IPS DF 6.9 (cell line): Measurements from ENCODE around the gene EXOSC7.

Experiments used
- DNase-seq: peaks from one replicate; pipeline ENCODE4 v3.0.0-alpha.2; 2013; ENCODE audit warnings: low read depth, low spot score
- H3K27ac ChIP-seq: one replicate; pipeline ENCODE4 v1.5.1; 2013; ENCODE audit warnings: low read length, control low read depth
- H3K27me3 ChIP-seq: 2 replicates; pipeline ENCODE4 v1.6.1; 2013; ENCODE audit warnings: mild to moderate bottlenecking, low read length; ENCODE audit not compliant: control insufficient read depth, insufficient read depth
- H3K36me3 ChIP-seq: 2 replicates; pipeline ENCODE4 v1.6.1; 2013; ENCODE audit warnings: low read length; ENCODE audit not compliant: control insufficient read depth, insufficient read depth
- H3K4me1 ChIP-seq: 2 replicates; pipeline ENCODE4 v1.6.1; 2013; ENCODE audit warnings: low read length; ENCODE audit not compliant: control insufficient read depth, insufficient read depth
- H3K4me3 ChIP-seq: 2 replicates; pipeline ENCODE4 v1.5.1; 2013; ENCODE audit warnings: mild to moderate bottlenecking, low read length
- H3K9me3 ChIP-seq: 2 replicates; pipeline ENCODE4 v1.6.1; 2013; ENCODE audit warnings: low read length, inconsistent platforms; ENCODE audit not compliant: control insufficient read depth, insufficient read depth
- WGBS: extraction: QIAGEN DNeasy Blood & Tissue Kit; methylation state at CpG from one replicate; pipeline ENCODE4 v1.1.7; 2013; ENCODE audit warnings: mixed read lengths, missing lambda C conversion rate; ENCODE audit not compliant: insufficient read length, insufficient coverage; 5-methylcytosine and 5-hydroxymethylcytosine counted together

The EXOSC7 gene

DNA sequence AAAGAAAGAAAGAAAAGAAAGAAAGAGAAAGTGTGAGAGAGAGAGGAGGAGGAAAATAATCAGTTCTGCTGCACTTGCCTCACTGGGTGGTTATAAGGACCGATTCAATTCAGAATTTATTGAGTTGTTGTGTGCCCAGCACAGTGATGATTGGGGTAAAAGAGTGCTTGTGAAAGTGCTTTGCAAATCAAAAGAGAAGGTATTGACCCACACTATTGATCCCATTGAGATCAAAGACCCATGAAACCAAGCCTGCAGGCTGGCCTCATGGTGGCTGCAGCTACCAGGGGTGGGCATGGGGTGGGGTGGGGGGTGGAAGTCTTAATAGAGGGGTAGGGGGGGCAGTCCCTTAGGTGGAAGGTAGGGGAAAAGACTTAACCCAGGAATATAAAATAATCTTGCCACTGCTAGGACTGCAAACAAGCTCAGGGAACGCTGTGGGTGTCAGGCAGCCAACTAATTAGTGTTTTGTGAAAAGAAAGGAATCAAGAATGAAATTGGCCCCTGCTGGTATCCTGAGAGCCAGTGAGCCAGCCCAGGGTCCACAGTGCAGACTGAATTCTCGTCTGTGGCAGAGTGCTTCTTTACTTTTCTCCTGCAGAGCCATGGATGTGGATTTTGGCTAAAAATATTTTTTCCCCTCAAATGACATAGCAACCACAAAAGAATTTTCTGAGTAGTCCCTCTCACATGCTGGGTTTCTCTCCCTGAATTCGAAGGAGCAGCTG lies 84.3 kb downstream of the EXOSC7 start:
- Histone ChIP-seq H3K27me3 (peaks cover 14% of the 10 kb centered on the region; the same call in 1 of the 2 replicates), H3K4me1 (0 out of 2 replicates have a peak, but pooled peaks cover 1% of the 10 kb centered on the region), H3K4me3 (no peak overlapping the region), H3K27ac (no peak overlapping the region), H3K9me3 (no peaks in the 10 kb centered on the region), H3K36me3 (no peaks in the 10 kb centered on the region)
- no peak for DNase-seq
- no CpG with 5 or more reads among the region's 4 CpGs for WGBS
